Osteoblast (primary cell): Measurements from ENCODE around the gene TM2D1. TPM values are rescaled to one million over a fixed set of nuclear protein-coding genes. Genes with fewer than 3 reads are reported as not detected.

ENCODE experiments used
- DNase-seq: peaks from one replicate; pipeline ENCODE4 v3.0.0; 2011; ENCODE audit warnings: low spot score, mixed read lengths; ENCODE audit not compliant: insufficient read length; ENCODE audit errors: missing footprints
- H2AFZ ChIP-seq: 2 replicates; pipeline ENCODE4 v1.6.0; 2011; ENCODE audit warnings: mild to moderate bottlenecking, low read length
- H3K27ac ChIP-seq: 2 replicates; pipeline ENCODE4 v1.5.1; 2011; ENCODE audit warnings: mild to moderate bottlenecking, low read depth, low read length, moderate library complexity
- H3K27me3 ChIP-seq: 2 replicates; pipeline ENCODE4 v1.6.0; 2012; ENCODE audit warnings: mild to moderate bottlenecking, control low read depth, inconsistent platforms, low read length, moderate library complexity; ENCODE audit not compliant: insufficient read depth
- H3K36me3 ChIP-seq: 2 replicates; pipeline ENCODE4 v1.5.1; 2011; ENCODE audit warnings: mild to moderate bottlenecking, low read length, control low read depth, moderate library complexity; ENCODE audit not compliant: insufficient read depth
- H3K4me1 ChIP-seq: 2 replicates; pipeline ENCODE4 v1.5.1; 2011; ENCODE audit warnings: mild to moderate bottlenecking, low read length, control low read depth, moderate library complexity; ENCODE audit not compliant: insufficient read depth
- H3K4me2 ChIP-seq: 2 replicates; pipeline ENCODE4 v1.6.0; 2011; ENCODE audit warnings: mild to moderate bottlenecking, low read length; ENCODE audit not compliant: insufficient read depth
- H3K4me3 ChIP-seq: fragments of 200-600 bp; sonication (generic); 3 replicates; pipeline ENCODE4 v1.5.1; 2012; ENCODE audit warnings: mild to moderate bottlenecking, low read length, inconsistent platforms; ENCODE audit not compliant: insufficient read depth
- H3K79me2 ChIP-seq: 2 replicates; pipeline ENCODE4 v1.6.0; 2012; ENCODE audit warnings: mild to moderate bottlenecking, low read length, control low read depth, inconsistent platforms; ENCODE audit not compliant: insufficient read depth
- H3K9me3 ChIP-seq: 2 replicates; pipeline ENCODE4 v1.5.1; 2011; ENCODE audit warnings: low read depth, low read length, control low read depth
- H4K20me1 ChIP-seq: 2 replicates; pipeline ENCODE4 v1.6.0; 2012; ENCODE audit warnings: mild to moderate bottlenecking, low read length, control low read depth; ENCODE audit not compliant: insufficient read depth
- total RNA-seq: library from RNA; depleted of rRNA; stranded (reverse); fragments of >200 nt; gene quantifications from 2 replicates; pipeline ENCODE4 v1.2.3, GENCODE V29; 2012
- TF ChIP-seq, protein P1 (sequence below): IDR thresholded peaks from 2 replicates; pipeline ENCODE4 v1.5.1; 2011; ENCODE audit warnings: mild to moderate bottlenecking, low read depth, low read length, moderate library complexity; ENCODE audit errors: extremely low read depth

The TM2D1 gene
- total RNA-seq, 1 donor: 40.2 TPM

DNA sequence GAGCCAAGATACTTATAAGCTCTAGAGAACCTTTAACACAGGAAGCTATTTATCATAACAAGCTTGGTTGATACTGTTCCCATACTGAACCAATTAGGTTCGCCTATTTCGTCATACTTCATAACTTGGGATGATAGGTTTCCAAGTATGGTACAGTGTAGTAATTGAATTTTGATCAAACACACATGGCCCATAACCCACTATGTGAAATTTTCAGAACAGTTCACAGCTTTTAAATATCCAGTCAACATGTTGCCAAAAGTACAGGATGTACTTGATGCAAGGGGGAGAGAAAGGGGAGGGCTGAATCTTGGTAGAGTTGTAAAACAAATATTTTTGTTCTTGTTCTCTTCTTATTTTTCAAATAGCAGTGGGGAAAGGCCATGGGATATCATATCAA, 86.6 kb downstream of the TM2D1 start:
- TF ChIP-seq, protein P1, sequence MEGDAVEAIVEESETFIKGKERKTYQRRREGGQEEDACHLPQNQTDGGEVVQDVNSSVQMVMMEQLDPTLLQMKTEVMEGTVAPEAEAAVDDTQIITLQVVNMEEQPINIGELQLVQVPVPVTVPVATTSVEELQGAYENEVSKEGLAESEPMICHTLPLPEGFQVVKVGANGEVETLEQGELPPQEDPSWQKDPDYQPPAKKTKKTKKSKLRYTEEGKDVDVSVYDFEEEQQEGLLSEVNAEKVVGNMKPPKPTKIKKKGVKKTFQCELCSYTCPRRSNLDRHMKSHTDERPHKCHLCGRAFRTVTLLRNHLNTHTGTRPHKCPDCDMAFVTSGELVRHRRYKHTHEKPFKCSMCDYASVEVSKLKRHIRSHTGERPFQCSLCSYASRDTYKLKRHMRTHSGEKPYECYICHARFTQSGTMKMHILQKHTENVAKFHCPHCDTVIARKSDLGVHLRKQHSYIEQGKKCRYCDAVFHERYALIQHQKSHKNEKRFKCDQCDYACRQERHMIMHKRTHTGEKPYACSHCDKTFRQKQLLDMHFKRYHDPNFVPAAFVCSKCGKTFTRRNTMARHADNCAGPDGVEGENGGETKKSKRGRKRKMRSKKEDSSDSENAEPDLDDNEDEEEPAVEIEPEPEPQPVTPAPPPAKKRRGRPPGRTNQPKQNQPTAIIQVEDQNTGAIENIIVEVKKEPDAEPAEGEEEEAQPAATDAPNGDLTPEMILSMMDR: no peak
- no peaks in the 10 kb centered on the region for H4K20me1 ChIP-seq
- no peak overlapping the region for H3K27ac ChIP-seq
- H3K9me3 ChIP-seq: no peaks in the 10 kb centered on the region
- no peaks in the 10 kb centered on the region for H3K4me1 ChIP-seq
- H2AFZ ChIP-seq: no peak overlapping the region
- H3K79me2 ChIP-seq: no peaks in the 10 kb centered on the region
- no peak overlapping the region for H3K4me2 ChIP-seq
- no peak overlapping the region for H3K4me3 ChIP-seq
- DNase-seq: no peak
- no peaks in the 10 kb centered on the region for H3K27me3 ChIP-seq
- no peaks in the 10 kb centered on the region for H3K36me3 ChIP-seq

DNA sequence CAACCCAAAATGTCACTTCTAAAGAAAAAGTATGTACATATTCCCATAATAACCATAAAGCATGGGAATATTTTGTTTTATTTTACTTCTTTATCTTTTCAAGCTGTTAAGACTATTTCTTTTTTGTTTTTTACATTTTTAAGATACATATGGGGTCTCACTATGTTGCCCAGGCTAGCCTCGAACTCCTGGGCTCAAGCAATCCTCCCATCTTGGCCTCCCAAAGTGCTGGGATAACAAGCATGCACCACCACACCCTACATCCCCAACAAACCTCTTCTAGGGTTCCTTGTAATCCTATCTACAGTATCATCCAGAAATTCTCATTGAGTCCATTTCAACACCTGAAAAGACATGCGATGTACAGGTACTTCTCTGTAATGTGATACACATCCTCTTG, 87.5 kb downstream of the TM2D1 start:
- Histone ChIP-seq H3K4me1 (no peaks in the 10 kb centered on the region), H3K27me3 (no peaks in the 10 kb centered on the region), H3K79me2 (no peaks in the 10 kb centered on the region), H3K9me3 (no peaks in the 10 kb centered on the region), H2AFZ (no peak overlapping the region), H3K4me2 (no peak overlapping the region), H3K4me3 (no peak overlapping the region), H3K36me3 (no peaks in the 10 kb centered on the region), H4K20me1 (no peaks in the 10 kb centered on the region), H3K27ac (no peak overlapping the region)
- DNase-seq: no peak
- TF ChIP-seq, protein P1: no peak

GRCh38 chr1:61636814-61637213, 88.1 kb downstream of the TM2D1 start:
- Histone ChIP-seq H3K4me1 (no peaks in the 10 kb centered on the region), H3K27me3 (no peaks in the 10 kb centered on the region), H4K20me1 (no peaks in the 10 kb centered on the region), H3K9me3 (no peaks in the 10 kb centered on the region), H2AFZ (no peak overlapping the region), H3K36me3 (no peaks in the 10 kb centered on the region), H3K79me2 (no peaks in the 10 kb centered on the region), H3K4me2 (no peak overlapping the region), H3K4me3 (no peak overlapping the region), H3K27ac (no peak overlapping the region)
- DNase-seq: no peak
- TF ChIP-seq, protein P1: no peak

- Histone ChIP-seq H3K9me3 (no peaks in the 10 kb centered on the region), H3K4me1 (no peaks in the 10 kb centered on the region), H3K4me2 (no peak overlapping the region), H3K79me2 (no peaks in the 10 kb centered on the region), H4K20me1 (no peaks in the 10 kb centered on the region), H2AFZ (no peak overlapping the region), H3K27ac (no peak overlapping the region), H3K4me3 (no peak overlapping the region), H3K27me3 (no peaks in the 10 kb centered on the region), H3K36me3 (no peaks in the 10 kb centered on the region)
- TF ChIP-seq, protein P1: no peak
- DNase-seq: no peak
Measured at GRCh38 chr1:61636376-61636775, 88.6 kb downstream of the TM2D1 start.
